Smooth muscle cell of the brain vasculature (primary cell): ENCODE results near the gene B3GALNT2.
A peak's percentile ranks its signal among the peaks of the same experiment; 100 is the strongest.
"Not testable (repeated sequence)": the region's sequence is repeated elsewhere in the genome, so short reads cannot be mapped to it uniquely, and the experiment has no call there.

Source experiments
- DNase-seq: peaks from one replicate; pipeline ENCODE4 v3.0.0-alpha.2; 2012; ENCODE audit warnings: low read depth, low spot score

Gene B3GALNT2

DNA sequence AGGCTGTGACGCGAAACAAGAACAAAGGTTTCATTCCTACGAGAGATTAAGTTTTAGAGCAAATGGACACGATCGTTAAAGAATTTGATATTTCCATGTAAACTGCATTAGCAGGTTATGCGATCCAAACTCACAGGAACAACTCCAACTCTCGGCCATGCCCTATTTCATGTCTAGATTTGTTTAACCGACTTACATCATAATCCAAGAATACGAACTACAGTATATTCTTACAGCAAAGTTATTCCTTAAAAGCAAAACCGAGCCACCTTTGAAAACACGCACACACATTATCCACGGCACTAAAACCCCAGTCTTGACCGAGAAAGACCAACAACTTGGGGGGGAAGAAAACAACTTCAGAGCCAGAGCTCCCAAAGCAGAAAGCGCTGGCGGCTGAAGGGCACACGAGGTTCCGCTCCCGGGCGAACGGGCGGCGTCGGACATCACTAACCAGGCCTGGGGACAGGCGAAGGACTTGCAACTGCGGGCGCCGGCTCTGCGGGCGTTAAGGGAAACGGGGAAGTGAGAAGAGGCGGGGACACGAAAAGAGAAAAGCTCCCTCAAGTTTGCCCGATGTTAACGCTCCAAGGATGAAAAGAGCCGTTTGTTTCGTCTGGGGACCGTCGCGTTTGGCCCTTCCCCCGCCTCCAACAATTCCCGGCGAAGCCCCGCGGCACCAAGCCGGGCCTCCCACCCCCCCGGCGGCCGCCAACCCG lies 690 bp downstream of the B3GALNT2 start:
- DNase-seq, result peak; percentile 23

DNA sequence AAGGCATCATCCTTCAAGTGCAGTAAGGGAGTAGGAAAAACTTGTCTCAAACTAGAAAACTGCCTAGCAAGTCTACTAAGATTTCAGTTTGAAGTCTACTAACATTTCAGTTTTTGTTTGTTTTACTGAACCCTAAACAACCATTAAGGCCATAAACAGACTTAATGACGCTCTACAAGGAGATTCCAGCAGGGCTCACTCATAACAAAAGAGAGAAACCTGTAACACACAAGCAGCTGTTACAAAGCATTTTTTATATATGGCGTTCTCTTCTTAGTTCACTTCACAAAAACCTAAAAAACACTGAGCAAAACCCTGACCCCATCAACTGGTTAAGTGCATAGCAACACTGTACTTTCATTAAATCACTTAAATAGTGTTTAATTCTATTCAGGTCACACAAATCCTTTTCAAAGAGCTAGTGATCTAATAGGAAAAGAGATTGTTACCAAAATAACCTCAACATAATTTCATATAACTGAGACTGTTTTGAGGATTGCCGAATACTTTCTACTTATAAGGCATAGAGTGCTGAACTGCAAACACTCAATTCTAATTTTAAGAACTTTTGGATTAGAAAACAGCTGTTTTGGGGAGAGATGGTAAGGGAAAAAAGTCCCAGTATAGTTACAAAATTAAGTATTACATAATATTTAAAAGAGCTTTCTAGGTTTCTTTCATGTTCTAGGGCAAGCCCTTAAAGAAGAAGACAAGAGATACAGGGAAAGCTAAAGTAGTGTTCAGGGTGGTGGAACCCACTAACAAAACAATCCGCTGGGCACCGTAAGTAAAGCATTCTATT lies 1.4 kb downstream of the B3GALNT2 start:
- DNase-seq, result no peak

DNA sequence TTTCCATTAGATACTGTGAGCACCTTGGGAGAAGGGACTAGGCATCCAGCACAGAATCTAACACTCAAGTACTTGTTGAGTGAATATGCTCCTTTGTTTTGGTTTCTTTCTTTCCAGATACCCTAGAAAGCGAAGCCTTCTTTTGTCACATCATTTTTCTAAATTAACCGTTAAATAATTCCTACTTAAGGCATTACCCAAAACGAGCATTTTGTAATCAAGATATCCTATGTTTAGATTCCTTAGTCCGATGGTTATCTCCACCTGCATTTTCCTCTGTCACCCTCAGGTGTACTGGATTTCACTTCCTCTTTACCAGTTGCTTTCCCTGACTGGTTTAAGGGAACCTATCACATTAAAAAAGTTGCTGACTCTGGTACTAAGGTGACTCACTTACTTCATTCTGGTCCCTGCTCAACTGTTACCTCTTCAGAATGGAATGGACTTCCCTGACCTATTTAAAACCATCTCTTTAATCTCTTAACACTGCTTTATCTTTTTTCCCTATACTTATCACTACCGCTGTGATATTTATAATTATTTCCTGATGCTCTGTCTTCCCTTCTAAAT lies 3.2 kb downstream of the B3GALNT2 start:
- DNase-seq, result no peak

DNA sequence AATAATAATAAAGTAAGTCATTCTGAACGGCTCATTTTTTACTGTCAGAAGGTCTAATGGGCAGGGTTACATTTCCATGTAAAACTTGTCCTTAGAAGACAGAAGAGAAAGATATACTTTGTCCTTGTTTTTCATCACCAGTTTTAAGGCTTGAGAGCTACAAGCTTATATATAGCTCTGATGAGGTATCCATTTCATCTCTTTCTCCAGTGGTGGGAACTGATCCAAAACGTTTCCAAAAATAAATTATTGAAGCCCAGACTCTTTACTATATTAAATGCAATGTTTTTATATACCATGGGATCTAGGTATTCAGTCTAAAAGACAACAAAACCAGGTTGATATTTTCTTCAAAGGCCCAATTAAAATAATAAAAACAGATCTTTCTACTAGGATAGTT lies 8.7 kb downstream of the B3GALNT2 start:
- no peak for DNase-seq

DNA sequence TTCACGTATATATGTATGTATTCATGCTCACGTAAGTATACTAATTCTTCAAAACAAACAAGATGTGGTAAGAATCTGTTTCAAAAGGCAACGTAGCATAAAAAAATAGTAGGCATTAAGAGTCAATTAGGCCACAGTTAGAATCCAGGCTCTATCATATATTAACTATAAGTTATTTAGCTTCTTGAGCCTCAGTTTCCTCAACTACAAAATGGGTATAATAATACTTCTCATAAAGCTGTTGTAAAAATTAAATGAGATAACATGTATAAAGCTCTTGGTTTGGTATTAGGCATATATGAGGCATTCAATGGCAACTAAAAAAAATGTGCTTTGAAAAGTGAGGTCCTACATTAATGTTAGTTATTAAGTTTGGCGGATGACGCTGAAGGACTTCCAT lies 9.2 kb downstream of the B3GALNT2 start:
- DNase-seq, result no peak

- no peak for DNase-seq
Measured at GRCh38 chr1:235494531-235494930, 9.7 kb downstream of the B3GALNT2 start.

GRCh38 chr1:235491644-235492043 lies 12.6 kb downstream of the B3GALNT2 start:
- DNase-seq, result no peak

DNA sequence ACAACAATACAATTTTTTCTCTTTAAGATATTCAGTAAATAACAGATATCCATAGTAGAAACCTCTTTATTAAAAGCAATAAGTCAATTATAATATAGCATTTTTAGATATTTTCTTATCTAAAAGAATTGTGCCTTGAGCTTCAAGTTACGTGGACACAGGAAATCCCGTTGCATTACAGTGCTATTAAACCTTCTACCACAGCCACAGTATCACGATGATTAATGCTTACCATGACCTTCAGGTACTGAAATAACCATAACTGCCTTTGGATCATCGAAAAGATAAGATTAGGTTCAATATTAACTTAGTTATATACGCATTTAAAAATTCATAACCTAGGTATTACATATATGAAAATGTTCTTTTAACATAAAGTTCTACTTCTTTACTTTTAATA lies 17.9 kb downstream of the B3GALNT2 start:
- DNase-seq, result no peak

- no peak for DNase-seq
Measured at GRCh38 chr1:235485558-235485957, 18.7 kb downstream of the B3GALNT2 start.

DNA sequence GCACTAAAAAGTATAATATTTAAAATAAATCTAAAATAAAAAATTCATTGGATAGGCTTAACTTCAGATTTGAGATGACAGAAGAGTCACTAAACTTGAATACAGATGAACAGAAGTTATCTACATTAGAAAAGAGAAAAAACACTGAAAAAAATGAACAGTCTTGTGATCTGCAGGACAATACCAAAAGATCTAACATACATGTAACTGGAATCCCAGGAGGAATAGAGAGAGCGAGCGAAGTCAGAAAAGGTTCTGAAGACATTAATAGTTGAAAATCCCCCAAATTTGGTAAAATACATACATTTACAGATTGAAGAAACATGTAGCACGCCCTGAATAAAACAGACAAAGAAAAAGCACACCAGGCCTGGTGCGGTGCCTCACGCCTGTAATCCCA lies 21.2 kb downstream of the B3GALNT2 start:
- DNase-seq, result no peak

DNA sequence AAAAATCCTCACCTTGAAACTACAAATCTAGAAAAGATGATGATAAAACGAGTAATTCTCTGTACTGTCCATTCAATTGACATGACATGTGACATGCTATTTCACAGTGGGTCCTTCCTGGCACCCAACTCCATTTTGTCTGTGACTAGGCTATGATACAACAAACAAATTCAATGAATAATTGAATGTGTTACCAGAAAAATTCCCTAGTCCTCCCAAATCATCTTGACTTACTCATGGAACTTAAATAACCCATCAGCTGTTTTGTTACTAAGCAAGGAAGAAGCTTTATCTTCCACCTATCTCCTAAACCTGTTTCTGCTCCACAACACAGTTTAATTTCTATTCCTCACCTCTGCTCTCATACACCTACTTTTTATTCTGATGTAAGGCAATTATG lies 30.4 kb downstream of the B3GALNT2 start:
- no peak for DNase-seq

- no peak for DNase-seq
Measured at GRCh38 chr1:235470741-235471439, 33.4 kb downstream of the B3GALNT2 start.

GRCh38 chr1:235469897-235470296 lies 34.4 kb downstream of the B3GALNT2 start:
- not testable (repeated sequence) for DNase-seq

DNA sequence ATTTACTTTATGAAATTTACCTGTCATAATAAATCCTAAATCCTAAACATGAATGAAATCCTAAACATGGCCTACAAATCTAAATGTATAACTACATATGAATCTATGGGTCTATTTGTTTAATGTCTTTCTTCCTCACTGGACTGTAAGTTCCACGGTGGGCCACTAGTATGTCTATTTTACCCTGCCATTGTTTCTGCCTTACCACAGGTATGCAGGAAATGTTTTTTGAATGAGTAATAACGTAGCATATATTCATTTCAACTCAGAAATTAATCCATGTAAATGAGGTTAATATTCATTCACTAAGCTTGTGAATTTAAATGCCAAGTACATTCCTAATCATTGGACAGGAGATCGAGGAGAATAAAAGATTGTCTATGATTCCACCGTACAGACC lies 35.3 kb downstream of the B3GALNT2 start:
- DNase-seq, result no peak

- DNase-seq, result no peak
Measured at GRCh38 chr1:235468004-235468403, 36.2 kb downstream of the B3GALNT2 start.

DNA sequence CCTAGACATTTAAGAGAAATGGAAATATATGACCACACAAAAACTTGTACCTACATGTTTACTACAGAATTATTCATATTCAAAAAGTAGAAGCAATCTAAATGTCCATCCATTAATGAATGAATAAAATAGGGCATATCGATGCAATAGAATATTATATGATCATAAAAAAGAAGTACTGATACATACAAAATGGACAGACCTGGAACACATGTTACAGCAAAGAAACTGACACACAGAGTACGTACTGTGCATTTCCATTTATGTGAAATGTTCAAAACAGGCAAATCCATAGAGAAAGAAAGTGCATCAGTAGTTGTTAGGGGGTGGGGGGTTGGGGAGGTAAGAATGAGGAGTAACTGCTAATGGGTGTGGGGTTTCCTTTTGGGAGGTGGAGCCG lies 39.2 kb downstream of the B3GALNT2 start:
- DNase-seq, result no peak

DNA sequence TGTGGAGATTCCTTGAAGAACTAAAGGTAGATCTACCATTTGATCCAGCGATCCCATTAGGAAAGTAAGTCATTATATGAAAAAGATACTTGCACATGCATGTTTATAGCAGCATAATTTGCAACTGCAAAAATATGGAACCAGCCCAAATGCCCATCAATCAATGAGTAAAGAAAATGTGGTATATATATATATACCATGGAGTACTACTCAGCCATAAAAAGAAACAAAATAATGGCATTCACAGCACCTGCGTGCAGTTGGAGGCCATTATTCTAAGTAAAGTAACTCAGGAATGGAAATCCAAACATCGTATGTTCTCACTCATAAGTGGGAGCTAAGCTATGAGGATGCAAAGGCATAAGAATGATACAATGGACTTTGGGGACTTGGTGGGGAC lies 41.4 kb downstream of the B3GALNT2 start:
- DNase-seq, result not testable (repeated sequence)

- no peak for DNase-seq
Measured at GRCh38 chr1:235461954-235462353, 42.3 kb downstream of the B3GALNT2 start.

DNA sequence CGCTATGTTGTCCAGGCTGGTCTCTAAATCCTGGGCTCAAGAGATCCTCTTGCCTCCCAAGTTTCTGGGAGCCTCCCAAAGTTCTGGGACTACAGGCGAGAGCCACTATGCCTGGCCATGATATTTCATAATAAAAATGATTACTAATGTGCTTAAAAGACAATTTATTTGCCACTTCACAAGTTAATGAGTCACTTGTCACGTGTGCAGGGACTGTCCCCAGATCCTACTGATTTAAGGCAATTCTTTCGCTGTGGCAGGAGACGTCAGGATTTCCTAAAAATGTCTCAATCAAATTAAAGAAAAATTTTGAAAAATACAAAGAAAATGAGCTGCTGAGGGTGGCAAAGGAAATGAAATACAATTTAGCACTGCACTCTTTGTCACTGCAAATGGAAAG lies 43.5 kb downstream of the B3GALNT2 start:
- DNase-seq, result no peak

DNA sequence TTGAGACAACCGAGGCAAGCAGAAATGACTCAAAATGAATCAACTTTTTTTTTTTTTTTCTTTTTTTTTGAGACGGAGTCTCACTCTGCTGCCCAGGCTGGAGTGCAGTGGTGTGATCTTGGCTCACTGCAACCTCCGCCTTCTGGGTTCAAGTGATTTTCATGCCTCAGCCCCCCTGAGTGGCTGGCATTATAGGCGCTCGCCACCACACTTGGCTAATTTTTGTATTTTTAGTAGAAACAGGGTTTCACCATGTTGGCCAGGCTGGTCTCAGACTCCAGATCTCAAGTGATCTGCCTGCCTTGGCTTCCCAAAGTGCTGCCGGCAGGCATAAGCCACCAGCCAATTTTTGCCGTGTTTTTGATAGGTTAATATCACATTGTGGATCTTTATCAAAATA lies 46.4 kb downstream of the B3GALNT2 start:
- not testable (repeated sequence) for DNase-seq

DNA sequence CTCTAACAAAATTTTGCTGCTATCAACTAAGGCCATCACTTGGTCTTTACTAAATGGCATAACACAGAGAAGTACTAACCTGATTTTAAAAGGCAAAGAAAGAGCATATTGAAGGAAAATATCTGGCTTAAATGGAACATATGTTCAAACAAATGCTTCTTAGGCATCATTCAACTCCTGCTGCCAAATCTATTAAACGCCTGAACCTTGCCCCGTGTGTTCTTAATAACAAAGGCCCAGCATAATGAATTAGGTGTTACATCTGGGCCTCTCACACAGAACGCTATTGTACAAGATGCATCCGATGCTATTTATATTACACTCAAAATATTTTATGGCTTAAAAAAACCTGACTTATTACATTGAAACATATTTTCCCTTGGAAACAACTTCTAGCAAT lies 48.4 kb downstream of the B3GALNT2 start:
- DNase-seq, result no peak

GRCh38 chr1:235455097-235455496 lies 49.2 kb downstream of the B3GALNT2 start:
- no peak for DNase-seq
